MCF 10A (cell line): ENCODE measurements around the gene PDIA2. TPM values are rescaled to one million over a fixed set of nuclear protein-coding genes. Genes with fewer than 3 reads are reported as not detected.

Experiments used
- BruUV-seq: library from RNA; stranded (reverse); fragments of 400-500 nt; replicated peaks from 2 replicates; lab custom pipeline; 2021; lab: Mats Ljungman, UMichigan
- CTCF ChIA-PET: fragments of 300-600 bp; sonication (Branson Sonifier 250); formaldehyde crosslinking; extraction: SDS; loops from one replicate; lab custom pipeline; 2021; ENCODE audit warnings: antibody characterized with exemption, inconsistent platforms; lab: Yijun Ruan, JAX
- POLR2A ChIA-PET: fragments of 300-600, 350-650 bp; sonication (Branson Sonifier 250); formaldehyde crosslinking; extraction: SDS; loops from one replicate; lab custom pipeline; 2020; ENCODE audit warnings: antibody characterized with exemption, inconsistent platforms; lab: Yijun Ruan, JAX
- DNase-seq: peaks from one replicate; pipeline ENCODE4 v3.0.0-alpha.2; 2018; ENCODE audit not compliant: unreplicated experiment
- H3K27ac Mint-ChIP-seq: one replicate; pipeline ENCODE4 v1.8.0; 2022; ENCODE audit warnings: mild to moderate bottlenecking, low read depth, mixed read lengths; ENCODE audit not compliant: unreplicated experiment
- H3K27me3 Mint-ChIP-seq: one replicate; pipeline ENCODE4 v1.8.0; 2022; ENCODE audit warnings: mixed read lengths; ENCODE audit not compliant: insufficient read depth, unreplicated experiment
- H3K36me3 Mint-ChIP-seq: one replicate; pipeline ENCODE4 v1.8.0; 2022; ENCODE audit warnings: mild to moderate bottlenecking, moderate library complexity, mixed read lengths; ENCODE audit not compliant: insufficient read depth, unreplicated experiment
- H3K4me1 Mint-ChIP-seq: one replicate; pipeline ENCODE4 v1.8.0; 2022; ENCODE audit warnings: mixed read lengths; ENCODE audit not compliant: insufficient read depth, unreplicated experiment
- H3K4me3 Mint-ChIP-seq: one replicate; pipeline ENCODE4 v1.8.0; 2022; ENCODE audit warnings: mild to moderate bottlenecking, moderate library complexity, mixed read lengths; ENCODE audit not compliant: unreplicated experiment
- H3K9me3 Mint-ChIP-seq: one replicate; pipeline ENCODE4 v1.8.0; 2022; ENCODE audit warnings: mixed read lengths; ENCODE audit not compliant: unreplicated experiment
- intact Hi-C: fragments of 100-400 bp; cut with micrococcal nuclease; formaldehyde crosslinking; loops from 2 replicates; pipeline ENCODE4 v1.14.1; 2022
- total RNA-seq: library from RNA; stranded (reverse); gene quantifications from 2 replicates; pipeline ENCODE4 v1.2.3, GENCODE V29; 2022
- TF ChIP-seq, protein P1 (sequence below): fragments of 200-600 bp; IDR thresholded peaks from one replicate; pipeline ENCODE4 v1.8.0; 2022; ENCODE audit warnings: antibody characterized with exemption, mild to moderate bottlenecking; ENCODE audit not compliant: unreplicated experiment

The PDIA2 gene
- total RNA-seq, 1 experiment from 2014 or later, result not detected

DNA sequence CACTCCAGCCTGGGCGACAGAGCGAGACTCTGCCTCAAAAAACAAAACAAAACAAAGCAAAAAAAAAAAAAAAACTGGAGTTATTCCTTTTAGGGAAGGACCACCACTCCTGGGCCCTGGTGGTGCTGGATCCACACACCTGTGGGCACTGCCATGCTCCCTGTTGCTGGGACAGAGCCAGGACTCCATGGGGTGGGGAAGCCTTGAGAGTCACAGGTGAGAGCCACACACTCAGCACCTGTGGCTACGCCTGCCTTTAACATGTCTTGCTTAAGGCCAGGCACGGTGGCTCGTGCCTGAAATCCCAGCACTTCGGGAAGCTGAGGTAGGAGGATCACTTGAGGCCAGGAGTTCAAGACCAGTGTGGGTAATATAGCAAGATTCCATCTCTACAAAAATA lies 18.3 kb downstream of the PDIA2 start:
- Mint-ChIP-seq H3K4me3 (no peak overlapping the region), H3K36me3 (peaks cover 62% of the 10 kb centered on the region), H3K27ac (no peak overlapping the region), H3K27me3 (no peaks in the 10 kb centered on the region), H3K4me1 (no peaks in the 10 kb centered on the region), H3K9me3 (no peaks in the 10 kb centered on the region)
- intact Hi-C loops, result no loop called here
- TF ChIP-seq, protein P1, sequence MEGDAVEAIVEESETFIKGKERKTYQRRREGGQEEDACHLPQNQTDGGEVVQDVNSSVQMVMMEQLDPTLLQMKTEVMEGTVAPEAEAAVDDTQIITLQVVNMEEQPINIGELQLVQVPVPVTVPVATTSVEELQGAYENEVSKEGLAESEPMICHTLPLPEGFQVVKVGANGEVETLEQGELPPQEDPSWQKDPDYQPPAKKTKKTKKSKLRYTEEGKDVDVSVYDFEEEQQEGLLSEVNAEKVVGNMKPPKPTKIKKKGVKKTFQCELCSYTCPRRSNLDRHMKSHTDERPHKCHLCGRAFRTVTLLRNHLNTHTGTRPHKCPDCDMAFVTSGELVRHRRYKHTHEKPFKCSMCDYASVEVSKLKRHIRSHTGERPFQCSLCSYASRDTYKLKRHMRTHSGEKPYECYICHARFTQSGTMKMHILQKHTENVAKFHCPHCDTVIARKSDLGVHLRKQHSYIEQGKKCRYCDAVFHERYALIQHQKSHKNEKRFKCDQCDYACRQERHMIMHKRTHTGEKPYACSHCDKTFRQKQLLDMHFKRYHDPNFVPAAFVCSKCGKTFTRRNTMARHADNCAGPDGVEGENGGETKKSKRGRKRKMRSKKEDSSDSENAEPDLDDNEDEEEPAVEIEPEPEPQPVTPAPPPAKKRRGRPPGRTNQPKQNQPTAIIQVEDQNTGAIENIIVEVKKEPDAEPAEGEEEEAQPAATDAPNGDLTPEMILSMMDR, result no peak
- POLR2A ChIA-PET, result no interaction called here
- DNase-seq, result no peak
- CTCF ChIA-PET, result interaction anchor here (1.2 kb wide), 1 partner anchor 42 kb away, joined by 3 read pairs; no protein-coding TSS in a partner anchor
- no TSS peak for BruUV-seq

DNA sequence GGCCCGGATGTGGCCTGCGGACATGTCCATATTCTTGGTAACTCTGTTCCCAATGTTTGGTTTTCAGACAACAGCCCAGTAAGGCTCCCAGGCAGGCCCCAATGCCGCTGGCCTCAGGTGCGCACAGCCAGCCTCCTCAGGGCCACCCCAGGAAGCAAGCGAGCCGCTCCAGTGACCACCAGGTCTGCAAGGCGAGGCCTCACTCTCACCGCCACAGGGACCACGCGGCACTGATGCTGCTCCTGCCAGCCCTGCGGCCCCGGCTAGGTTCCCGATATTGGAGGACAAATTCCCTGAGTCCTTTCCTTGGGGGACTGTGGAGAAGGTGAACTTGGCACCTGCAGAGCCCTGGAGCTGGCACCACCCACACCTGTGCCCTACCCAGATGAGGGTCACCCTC lies 19.0 kb downstream of the PDIA2 start:
- Mint-ChIP-seq H3K9me3 (no peaks in the 10 kb centered on the region), H3K36me3 (peaks cover 60% of the 10 kb centered on the region), H3K27me3 (no peaks in the 10 kb centered on the region), H3K27ac (no peak overlapping the region), H3K4me3 (no peak overlapping the region), H3K4me1 (no peaks in the 10 kb centered on the region)
- POLR2A ChIA-PET, result interaction anchor here (1.2 kb wide), 1 partner anchor 67 kb away, joined by 4 read pairs; the partner anchor contains the start of gene FAM234A
- DNase-seq, result no peak
- TF ChIP-seq, protein P1, result no peak
- intact Hi-C loops, result no loop called here
- CTCF ChIA-PET, result no interaction called here
- BruUV-seq, result no TSS peak

DNA sequence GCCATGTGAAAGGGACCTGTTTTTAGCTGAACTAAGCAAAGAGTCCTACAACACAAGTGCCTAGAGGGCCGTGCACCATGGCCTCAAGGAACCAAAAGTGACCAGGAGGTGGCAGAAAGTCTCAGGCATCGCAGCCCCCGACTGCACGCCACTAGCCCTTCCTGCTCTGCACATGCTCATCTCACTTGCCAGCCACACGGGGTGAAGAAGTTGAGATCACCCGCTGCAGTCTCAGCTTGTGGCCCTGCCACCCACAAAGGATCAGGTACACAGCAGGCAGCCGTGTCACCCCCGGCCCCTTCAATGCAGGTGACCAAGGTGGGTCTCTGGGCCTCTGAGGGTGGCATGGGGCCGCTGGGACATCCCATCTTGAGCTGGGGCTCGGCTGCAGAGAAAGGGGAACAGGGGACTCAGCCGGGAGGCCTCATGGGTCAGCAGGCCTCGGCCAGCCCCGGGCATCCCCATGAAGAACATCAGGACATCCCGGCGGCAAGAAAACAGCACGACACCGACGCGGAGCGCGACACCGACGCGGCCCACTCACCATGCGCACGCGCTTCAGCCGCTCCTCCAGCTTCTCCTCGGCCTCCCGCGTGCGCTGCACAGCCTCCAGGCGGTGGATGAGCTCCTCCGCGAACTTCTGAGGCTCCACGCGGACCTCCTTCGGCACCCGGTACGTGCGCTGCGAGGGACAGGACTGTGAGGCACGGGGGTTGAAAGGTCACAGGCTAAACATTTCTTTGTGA lies 21.0 kb downstream of the PDIA2 start:
- no peak for DNase-seq
- Mint-ChIP-seq H3K4me1 (no peaks in the 10 kb centered on the region), H3K27me3 (no peaks in the 10 kb centered on the region), H3K27ac (no peak overlapping the region), H3K36me3 (peaks cover 47% of the 10 kb centered on the region), H3K4me3 (no peak overlapping the region), H3K9me3 (no peaks in the 10 kb centered on the region)
- TF ChIP-seq, protein P1, result no peak
- ChIA-PET CTCF (no interaction called here), POLR2A (no interaction called here)
- no TSS peak for BruUV-seq
- intact Hi-C loops, result no loop called here

- ChIA-PET CTCF (no interaction called here), POLR2A (interaction anchor here (0.7 kb wide), 1 partner anchor 53 kb away, joined by 4 read pairs; no protein-coding TSS in a partner anchor)
- Mint-ChIP-seq H3K9me3 (no peaks in the 10 kb centered on the region), H3K27me3 (no peaks in the 10 kb centered on the region), H3K36me3 (peaks cover 32% of the 10 kb centered on the region), H3K4me1 (no peaks in the 10 kb centered on the region), H3K27ac (no peak overlapping the region), H3K4me3 (no peak overlapping the region)
- DNase-seq, result no peak
- intact Hi-C loops, result no loop called here
- TF ChIP-seq, protein P1, result no peak
- no TSS peak for BruUV-seq
Observed at GRCh38 chr16:305916-306626, 23.1 kb downstream of the PDIA2 start.
